ENCODE measurements around the gene AQP10.
"Not testable (repeated sequence)": the region's sequence is repeated elsewhere in the genome, so short reads cannot be mapped to it uniquely, and the experiment has no call there.

- not testable (repeated sequence) for TF ChIP-seq CTCF, POLR2A (IDR thresholded peaks at IDR 0.05)
Observed at GRCh38 chr1:154307670-154308270, 13.1 kb upstream of the AQP10 start.
